Tibial artery (tissue), 4 donors: Measurements from ENCODE around the gene AKAP13.

ENCODE experiments used
- DNase-seq, 2 donors: peaks; one replicate each; pipeline ENCODE4 v3.0.0-alpha.2; 2019
- H3K27ac ChIP-seq, 2 donors: fragments of 200-600 bp; sonication (generic) in 1 of 2; 1 replicate in 1 of 2; 2 replicates in 1 of 2; pipeline ENCODE4 v1.5.1; 2018 to 2019; ENCODE audit warnings: mild to moderate bottlenecking in 1 of 2
- H3K27me3 ChIP-seq, 2 donors: fragments of 200-600 bp; sonication (generic) in 1 of 2; one replicate each; pipeline versions ENCODE4 v1.5.1 to v1.6.0; 2016 to 2019
- H3K36me3 ChIP-seq, 3 donors: fragments of 200-600 bp; sonication (generic) in 2 of 3; one replicate each; pipeline ENCODE4 v1.5.1; 2016 to 2019; ENCODE audit warnings: mild to moderate bottlenecking in 2 of 3
- H3K4me1 ChIP-seq, 4 donors: fragments of 200-600 bp; sonication (generic) in 2 of 4; 1 replicate in 3 of 4; 2 replicates in 1 of 4; pipeline ENCODE4 v1.5.1; 2016 to 2019
- H3K4me3 ChIP-seq, 2 donors: fragments of 200-600 bp; sonication (generic) in 1 of 2; 1 replicate in 1 of 2; 2 replicates in 1 of 2; pipeline ENCODE4 v1.5.1; 2018 to 2019; ENCODE audit warnings: mild to moderate bottlenecking in 2 of 2
- H3K9me3 ChIP-seq, 3 donors: fragments of 200-600 bp; sonication (generic) in 1 of 3; one replicate each; pipeline ENCODE4 v1.5.1; 2016 to 2019
- CTCF ChIP-seq, 2 experiments: fragments of 200-600 bp in 1 of 2; fragments of 450-650 bp in 1 of 2; IDR thresholded peaks; one replicate each; pipeline ENCODE4 v1.5.1; 2017 to 2019; ENCODE audit warnings: antibody characterized with exemption in 2 of 2, mild to moderate bottlenecking in 1 of 2, moderate library complexity in 1 of 2
- intact Hi-C: fragments of 100-400 bp; cut with DNase I; formaldehyde crosslinking; loops from one replicate; pipeline ENCODE4 v1.15.0; 2023; ENCODE audit warnings: low total_unique reads

AKAP13 gene

GRCh38 chr15:85379403-85380131, 836 bp upstream of the AKAP13 start:
- Histone ChIP-seq H3K36me3 (no peaks in the 10 kb centered on the region), H3K9me3 (no peaks in the 10 kb centered on the region), H3K4me1 (peaks cover 0 to 21% (median 12%) of the 10 kb centered on the region in 4 donors), H3K27ac (peak overlapping the region; percentile 63 to 96), H3K27me3 (peaks cover 0 to 3% of the 10 kb centered on the region in 2 donors), H3K4me3 (peak overlapping the region; percentile 89 to 98)
- DNase-seq, result no peak
- no peak for TF ChIP-seq CTCF (IDR thresholded peaks at IDR 0.05)
- intact Hi-C loops, result no loop called here

GRCh38 chr15:85380812-85381642, 624 bp downstream of the AKAP13 start:
- Histone ChIP-seq H3K4me3 (peak overlapping the region; percentile 89 to 98), H3K9me3 (no peaks in the 10 kb centered on the region), H3K4me1 (peaks cover 0 to 23% (median 13%) of the 10 kb centered on the region in 4 donors), H3K36me3 (no peaks in the 10 kb centered on the region), H3K27ac (peak overlapping the region; percentile 90 to 96), H3K27me3 (peaks cover 0 to 3% of the 10 kb centered on the region in 2 donors)
- intact Hi-C loops, result no loop called here
- no peak for TF ChIP-seq CTCF (IDR thresholded peaks at IDR 0.05)
- peak; percentile 41 to 75 for DNase-seq

DNA sequence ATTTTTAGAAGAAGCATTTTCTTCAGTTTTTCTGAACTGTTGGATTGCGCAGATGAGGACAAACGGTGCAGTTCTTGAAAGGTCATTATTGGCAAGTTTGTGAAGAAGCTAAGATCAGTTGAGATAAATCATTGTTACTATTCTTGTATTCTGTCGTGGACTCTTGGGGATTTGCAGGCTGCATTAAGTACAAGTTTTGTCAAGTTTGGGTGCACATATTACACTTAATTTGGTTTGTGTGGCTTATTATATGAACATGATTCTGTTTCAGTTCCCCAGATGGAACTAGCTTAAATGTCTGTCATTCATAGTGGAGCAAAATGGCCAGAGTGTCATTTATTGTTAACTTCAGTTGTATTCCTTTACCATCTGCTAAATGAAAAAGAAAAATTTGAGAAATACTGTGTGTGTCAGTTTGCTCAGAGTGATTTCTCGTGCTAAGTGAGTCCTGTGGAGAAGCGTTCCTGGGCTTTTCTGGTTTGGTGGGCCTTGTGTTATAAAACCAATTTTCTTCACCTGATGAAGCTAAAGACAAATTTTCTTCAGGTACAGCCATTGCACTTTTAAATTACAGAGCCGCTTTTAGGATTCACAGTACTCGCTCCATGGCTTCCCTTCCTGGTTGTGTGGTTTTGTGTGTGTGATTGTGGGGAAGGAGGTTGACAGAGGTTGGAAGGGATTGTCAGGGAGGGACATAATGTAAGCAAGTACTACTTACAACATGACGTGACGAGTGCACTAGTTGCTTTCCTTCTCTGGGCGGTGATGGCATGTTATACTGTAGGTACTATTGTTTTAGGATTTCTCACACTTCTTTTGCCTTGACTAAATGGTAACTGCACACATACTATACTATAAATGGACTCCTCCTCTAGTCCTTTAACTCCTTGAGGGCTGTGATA, 1.7 kb downstream of the AKAP13 start:
- peaks cover 0 to 23% (median 13%) of the 10 kb centered on the region in 4 donors for H3K4me1 ChIP-seq
- no peak for DNase-seq
- H3K4me3 ChIP-seq, result peak overlapping the region; percentile 89 to 98

DNA sequence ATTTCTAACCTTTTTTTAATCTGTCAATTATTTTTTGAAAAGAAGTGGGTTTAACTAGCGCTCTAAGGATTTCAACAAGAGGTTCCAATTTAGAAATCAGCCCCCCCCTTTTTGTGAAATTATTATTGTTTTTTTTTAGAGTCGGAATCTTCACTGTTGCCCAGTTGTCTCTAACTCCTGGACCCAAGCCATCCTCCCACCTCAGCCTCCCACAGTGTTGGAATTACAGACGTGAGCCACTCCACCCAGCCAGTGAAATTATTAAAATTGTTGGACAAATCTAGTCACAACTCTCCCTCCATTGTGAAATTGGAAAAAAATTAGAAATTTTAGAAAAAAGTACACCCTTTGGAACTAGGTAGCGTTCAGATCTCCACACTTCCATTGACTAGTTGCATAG, 2.5 kb downstream of the AKAP13 start:
- H3K27me3 ChIP-seq, result no peaks in the 10 kb centered on the region
- H3K36me3 ChIP-seq, result no peaks in the 10 kb centered on the region
- no peak overlapping the region for H3K4me3 ChIP-seq
- no peaks in the 10 kb centered on the region for H3K9me3 ChIP-seq
- no peak for TF ChIP-seq CTCF (IDR thresholded peaks at IDR 0.05)
- DNase-seq, result no peak
- intact Hi-C loops, result no loop called here
- H3K4me1 ChIP-seq, result peaks cover 0 to 25% (median 13%) of the 10 kb centered on the region in 4 donors
- no peak overlapping the region for H3K27ac ChIP-seq

More for the DNA sequence above, 1.7 kb downstream of the AKAP13 start:
- Histone ChIP-seq H3K27me3 (no peaks in the 10 kb centered on the region), H3K36me3 (no peaks in the 10 kb centered on the region), H3K9me3 (no peaks in the 10 kb centered on the region), H3K27ac (peak overlapping the region in 1 of 2 donors; percentile 24)
- intact Hi-C loops, result no loop called here
- no peak for TF ChIP-seq CTCF (IDR thresholded peaks at IDR 0.05)

- Histone ChIP-seq H3K36me3 (no peaks in the 10 kb centered on the region), H3K27ac (no peak overlapping the region), H3K4me3 (no peak overlapping the region), H3K9me3 (no peaks in the 10 kb centered on the region), H3K4me1 (peaks cover 0 to 29% (median 13%) of the 10 kb centered on the region in 4 donors), H3K27me3 (no peaks in the 10 kb centered on the region)
- DNase-seq, result no peak
- intact Hi-C loops, result no loop called here
- TF ChIP-seq CTCF (IDR thresholded peaks at IDR 0.05), result no peak
Observed at GRCh38 chr15:85383470-85384148, 3.2 kb downstream of the AKAP13 start.
